ENCODE data around the gene PXYLP1.
A peak's percentile ranks its signal among the peaks of the same experiment; 100 is the strongest.
"Not testable (repeated sequence)": the region's sequence is repeated elsewhere in the genome, so short reads cannot be mapped to it uniquely, and the experiment has no call there.

Gene PXYLP1

GRCh38 chr3:141294848-141295247, 63.2 kb downstream of the PXYLP1 start:
- H2BK5ac ChIP-seq (ENCODE audit: low read depth, low read length, poor library complexity) = no peak overlapping the region
- no peak overlapping the region for H3K27ac ChIP-seq (ENCODE audit: low read depth, low read length)
- H3K27me3 ChIP-seq (ENCODE audit: insufficient read depth, low read length) = no peaks in the 10 kb centered on the region
- H2BK120ac ChIP-seq (ENCODE audit: insufficient read depth, low read length, poor library complexity) = no peak overlapping the region
- peak; percentile 39 to 74 for DNase-seq
- H2BK12ac ChIP-seq (ENCODE audit: low read length) = no peak overlapping the region
- H3K4me2 ChIP-seq (ENCODE audit: low read length) = no peak overlapping the region
- H4K91ac ChIP-seq (ENCODE audit: low read depth, low read length) = no peak overlapping the region
- H2AK5ac ChIP-seq (ENCODE audit: low read length) = no peak overlapping the region
- no peak overlapping the region for H3K4me3 ChIP-seq (ENCODE audit: low read depth, low read length)
- H3K4ac ChIP-seq (ENCODE audit: low read depth, low read length) = no peak overlapping the region
- H3K14ac ChIP-seq (ENCODE audit: low read length) = no peak overlapping the region
- H3K4me1 ChIP-seq (ENCODE audit: control insufficient read depth in 1 of 2, insufficient read depth in 2 of 2, low read length in 2 of 2) = no peaks in the 10 kb centered on the region
- no peak overlapping the region for H3K18ac ChIP-seq (ENCODE audit: low read length)
- H3K9ac ChIP-seq (ENCODE audit: low read length) = no peak overlapping the region
- no peaks in the 10 kb centered on the region for H3K9me3 ChIP-seq (ENCODE audit: insufficient read depth, low read depth, low read length)
- no peak overlapping the region for H4K8ac ChIP-seq (ENCODE audit: low read depth, low read length)
- no peak overlapping the region for H2AFZ ChIP-seq (ENCODE audit: insufficient read depth, low read length, poor library complexity)
- H3K79me1 ChIP-seq (ENCODE audit: low read length) = no peaks in the 10 kb centered on the region
- no peak overlapping the region for H4K12ac ChIP-seq (ENCODE audit: low read depth, low read length)
- peaks cover 3 to 5% of the 10 kb centered on the region in 2 experiments for H3K36me3 ChIP-seq (ENCODE audit: control insufficient read depth in 1 of 2, insufficient read depth in 2 of 2, low read length in 2 of 2)
- H3K23ac ChIP-seq (ENCODE audit: low read length) = no peak overlapping the region
- no CpG with 5 or more reads among the region's 2 CpGs for WGBS (ENCODE audit: extremely low coverage, insufficient coverage, insufficient read length)
- H3K79me2 ChIP-seq (ENCODE audit: control insufficient read depth, insufficient read depth, low read length, poor library complexity) = no peaks in the 10 kb centered on the region

GRCh38 chr3:141300426-141300825, 68.8 kb downstream of the PXYLP1 start:
- H3K9me3 ChIP-seq (ENCODE audit: insufficient read depth, low read depth, low read length); H3K79me2 ChIP-seq (ENCODE audit: control insufficient read depth, insufficient read depth, low read length, poor library complexity); H2BK12ac ChIP-seq (ENCODE audit: low read length); H3K4me3 ChIP-seq (ENCODE audit: low read depth, low read length); H4K91ac ChIP-seq (ENCODE audit: low read depth, low read length); H2AK5ac ChIP-seq (ENCODE audit: low read length); H3K18ac ChIP-seq (ENCODE audit: low read length); H3K9ac ChIP-seq (ENCODE audit: low read length); H4K8ac ChIP-seq (ENCODE audit: low read depth, low read length); H3K27ac ChIP-seq (ENCODE audit: low read depth, low read length); DNase-seq; H4K12ac ChIP-seq (ENCODE audit: low read depth, low read length); H2BK120ac ChIP-seq (ENCODE audit: insufficient read depth, low read length, poor library complexity); H3K23ac ChIP-seq (ENCODE audit: low read length); H3K4me1 ChIP-seq (ENCODE audit: control insufficient read depth in 1 of 2, insufficient read depth in 2 of 2, low read length in 2 of 2); H2AFZ ChIP-seq (ENCODE audit: insufficient read depth, low read length, poor library complexity); H2BK5ac ChIP-seq (ENCODE audit: low read depth, low read length, poor library complexity); H3K79me1 ChIP-seq (ENCODE audit: low read length); H3K4ac ChIP-seq (ENCODE audit: low read depth, low read length); H3K27me3 ChIP-seq (ENCODE audit: insufficient read depth, low read length); H3K14ac ChIP-seq (ENCODE audit: low read length); H3K36me3 ChIP-seq (ENCODE audit: control insufficient read depth in 1 of 2, insufficient read depth in 2 of 2, low read length in 2 of 2); H3K4me2 ChIP-seq (ENCODE audit: low read length): not testable (repeated sequence)
- no CpG with 5 or more reads among the region's 7 CpGs for WGBS (ENCODE audit: extremely low coverage, insufficient coverage, insufficient read length)

- Histone ChIP-seq H3K79me1 (ENCODE audit: low read length) (no peaks in the 10 kb centered on the region), H3K4me3 (ENCODE audit: low read depth, low read length) (no peak overlapping the region), H4K8ac (ENCODE audit: low read depth, low read length) (no peak overlapping the region)
These were observed 70.9 kb downstream of the PXYLP1 start for GRCh38 chr3:141302364-141303141.

DNA sequence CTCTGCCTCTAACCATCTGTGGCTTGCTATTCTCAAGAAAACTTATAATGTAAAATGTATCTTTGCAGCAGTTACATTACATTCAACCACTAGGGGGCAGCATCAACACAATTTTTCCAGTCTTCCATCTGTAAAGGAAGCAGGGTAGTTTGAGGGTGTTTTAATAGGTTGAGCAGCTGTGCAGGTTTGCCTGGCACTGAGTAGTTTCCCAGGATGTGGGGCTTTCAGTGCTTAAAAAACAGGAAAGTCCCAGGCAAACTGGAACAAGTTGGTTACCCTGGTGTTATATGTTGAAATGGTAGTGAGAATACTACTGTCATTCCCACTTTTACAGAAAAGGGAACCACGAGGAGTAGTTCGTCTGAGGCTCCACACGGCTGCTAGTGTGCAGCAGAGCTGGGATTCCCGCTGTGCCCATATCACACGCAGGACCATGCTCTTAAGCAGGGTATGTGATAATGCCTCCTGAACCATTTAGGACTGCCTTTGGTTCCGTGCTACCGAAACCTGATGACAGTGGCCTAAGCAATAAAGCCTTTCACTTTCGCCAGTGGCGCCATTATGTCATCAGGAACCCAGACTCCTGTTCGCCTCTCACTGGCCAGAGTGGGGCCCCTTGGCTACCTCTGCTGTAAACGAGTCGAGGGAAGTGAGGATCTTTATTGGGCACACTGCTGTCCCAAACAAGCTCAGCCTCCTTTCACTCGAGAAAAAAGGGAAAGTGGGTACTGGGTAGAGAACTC, 72.0 kb downstream of the PXYLP1 start:
- Histone ChIP-seq H3K4me2 (ENCODE audit: low read length) (no peak overlapping the region), H3K79me1 (ENCODE audit: low read length) (no peaks in the 10 kb centered on the region), H2BK120ac (ENCODE audit: insufficient read depth, low read length, poor library complexity) (no peak overlapping the region), H3K4ac (ENCODE audit: low read depth, low read length) (no peak overlapping the region), H3K14ac (ENCODE audit: low read length) (no peak overlapping the region), H3K27ac (ENCODE audit: low read depth, low read length) (no peak overlapping the region), H3K4me3 (ENCODE audit: low read depth, low read length) (no peak overlapping the region), H4K8ac (ENCODE audit: low read depth, low read length) (no peak overlapping the region), H3K36me3 (ENCODE audit: control insufficient read depth in 1 of 2, insufficient read depth in 2 of 2, low read length in 2 of 2) (no peaks in the 10 kb centered on the region), H4K91ac (ENCODE audit: low read depth, low read length) (no peak overlapping the region), H2BK12ac (ENCODE audit: low read length) (no peak overlapping the region), H2AFZ (ENCODE audit: insufficient read depth, low read length, poor library complexity) (no peak overlapping the region), H2BK5ac (ENCODE audit: low read depth, low read length, poor library complexity) (no peak overlapping the region), H3K18ac (ENCODE audit: low read length) (no peak overlapping the region), H4K12ac (ENCODE audit: low read depth, low read length) (no peak overlapping the region), H3K23ac (ENCODE audit: low read length) (no peak overlapping the region), H3K9ac (ENCODE audit: low read length) (no peak overlapping the region), H3K4me1 (ENCODE audit: control insufficient read depth in 1 of 2, insufficient read depth in 2 of 2, low read length in 2 of 2) (no peaks in the 10 kb centered on the region), H3K9me3 (ENCODE audit: insufficient read depth, low read depth, low read length) (peaks cover 2% of the 10 kb centered on the region), H3K27me3 (ENCODE audit: insufficient read depth, low read length) (no peaks in the 10 kb centered on the region), H2AK5ac (ENCODE audit: low read length) (no peak overlapping the region), H3K79me2 (ENCODE audit: control insufficient read depth, insufficient read depth, low read length, poor library complexity) (no peaks in the 10 kb centered on the region)
- WGBS (ENCODE audit: extremely low coverage, insufficient coverage, insufficient read length) = no CpG with 5 or more reads among the region's 13 CpGs
- peak; percentile 68 to 93 for DNase-seq

More at GRCh38 chr3:141302364-141303141, 70.9 kb downstream of the PXYLP1 start:
- Histone ChIP-seq H3K79me2 (ENCODE audit: control insufficient read depth, insufficient read depth, low read length, poor library complexity) (no peaks in the 10 kb centered on the region), H3K4me2 (ENCODE audit: low read length) (no peak overlapping the region), H3K9me3 (ENCODE audit: insufficient read depth, low read depth, low read length) (peaks cover 2% of the 10 kb centered on the region), H2BK120ac (ENCODE audit: insufficient read depth, low read length, poor library complexity) (no peak overlapping the region), H4K12ac (ENCODE audit: low read depth, low read length) (no peak overlapping the region), H3K9ac (ENCODE audit: low read length) (no peak overlapping the region), H2BK5ac (ENCODE audit: low read depth, low read length, poor library complexity) (no peak overlapping the region), H3K27me3 (ENCODE audit: insufficient read depth, low read length) (no peaks in the 10 kb centered on the region), H3K4ac (ENCODE audit: low read depth, low read length) (no peak overlapping the region), H2BK12ac (ENCODE audit: low read length) (no peak overlapping the region), H3K18ac (ENCODE audit: low read length) (no peak overlapping the region), H2AFZ (ENCODE audit: insufficient read depth, low read length, poor library complexity) (no peak overlapping the region), H2AK5ac (ENCODE audit: low read length) (no peak overlapping the region), H4K91ac (ENCODE audit: low read depth, low read length) (no peak overlapping the region), H3K4me1 (ENCODE audit: control insufficient read depth in 1 of 2, insufficient read depth in 2 of 2, low read length in 2 of 2) (no peaks in the 10 kb centered on the region), H3K23ac (ENCODE audit: low read length) (no peak overlapping the region), H3K27ac (ENCODE audit: low read depth, low read length) (no peak overlapping the region), H3K36me3 (ENCODE audit: control insufficient read depth in 1 of 2, insufficient read depth in 2 of 2, low read length in 2 of 2) (no peaks in the 10 kb centered on the region), H3K14ac (ENCODE audit: low read length) (no peak overlapping the region)
- peak in 1 of 2 donors; percentile 37 for DNase-seq
- no CpG with 5 or more reads among the region's 7 CpGs for WGBS (ENCODE audit: extremely low coverage, insufficient coverage, insufficient read length)

All from trophoblast cell (in vitro differentiated cells and primary cell).